Progenitor cell of endocrine pancreas (in vitro differentiated cells): ENCODE results near the gene PCTP. TPM values are rescaled to one million over a fixed set of nuclear protein-coding genes. Genes with fewer than 3 reads are reported as not detected.

Source experiments
- DNase-seq: peaks from one replicate; pipeline ENCODE4 v3.0.0; 2021; ENCODE audit warnings: low spot score; ENCODE audit not compliant: unreplicated experiment
- H3K27ac Mint-ChIP-seq: 2 replicates; pipeline ENCODE4 v1.8.0; 2021; ENCODE audit warnings: mild to moderate bottlenecking, moderate library complexity, mixed read lengths
- H3K27me3 Mint-ChIP-seq: 2 replicates; pipeline ENCODE4 v1.8.0; 2021; ENCODE audit warnings: mixed read lengths
- H3K36me3 Mint-ChIP-seq: 2 replicates; pipeline ENCODE4 v1.8.0; 2022; ENCODE audit warnings: mixed read lengths; ENCODE audit not compliant: insufficient read depth
- H3K4me1 Mint-ChIP-seq: 2 replicates; pipeline ENCODE4 v1.8.0; 2021; ENCODE audit warnings: low read depth, mixed read lengths
- H3K4me3 Mint-ChIP-seq: 2 replicates; pipeline ENCODE4 v1.8.0; 2021; ENCODE audit warnings: low read depth, mild to moderate bottlenecking, moderate library complexity, mixed read lengths
- H3K9me3 Mint-ChIP-seq: 2 replicates; pipeline ENCODE4 v1.8.0; 2021; ENCODE audit warnings: low read depth, mixed read lengths
- total RNA-seq: library from RNA; stranded (reverse); gene quantifications from 2 replicates; pipeline ENCODE4 v1.2.1, GENCODE V29; 2021
- TF ChIP-seq, protein P1 (sequence below): fragments of 200-600 bp; sonication (generic); IDR thresholded peaks from one replicate; pipeline ENCODE4 v1.5.0; 2021; ENCODE audit warnings: antibody characterized with exemption, mild to moderate bottlenecking; ENCODE audit not compliant: unreplicated experiment

PCTP gene
- total RNA-seq, 1 donor from 2014 or later = 25.4 TPM

- no peak overlapping the region for H3K27ac Mint-ChIP-seq
- no peak overlapping the region for H3K4me3 Mint-ChIP-seq
- H3K36me3 Mint-ChIP-seq = no peaks in the 10 kb centered on the region
- TF ChIP-seq, protein P1, sequence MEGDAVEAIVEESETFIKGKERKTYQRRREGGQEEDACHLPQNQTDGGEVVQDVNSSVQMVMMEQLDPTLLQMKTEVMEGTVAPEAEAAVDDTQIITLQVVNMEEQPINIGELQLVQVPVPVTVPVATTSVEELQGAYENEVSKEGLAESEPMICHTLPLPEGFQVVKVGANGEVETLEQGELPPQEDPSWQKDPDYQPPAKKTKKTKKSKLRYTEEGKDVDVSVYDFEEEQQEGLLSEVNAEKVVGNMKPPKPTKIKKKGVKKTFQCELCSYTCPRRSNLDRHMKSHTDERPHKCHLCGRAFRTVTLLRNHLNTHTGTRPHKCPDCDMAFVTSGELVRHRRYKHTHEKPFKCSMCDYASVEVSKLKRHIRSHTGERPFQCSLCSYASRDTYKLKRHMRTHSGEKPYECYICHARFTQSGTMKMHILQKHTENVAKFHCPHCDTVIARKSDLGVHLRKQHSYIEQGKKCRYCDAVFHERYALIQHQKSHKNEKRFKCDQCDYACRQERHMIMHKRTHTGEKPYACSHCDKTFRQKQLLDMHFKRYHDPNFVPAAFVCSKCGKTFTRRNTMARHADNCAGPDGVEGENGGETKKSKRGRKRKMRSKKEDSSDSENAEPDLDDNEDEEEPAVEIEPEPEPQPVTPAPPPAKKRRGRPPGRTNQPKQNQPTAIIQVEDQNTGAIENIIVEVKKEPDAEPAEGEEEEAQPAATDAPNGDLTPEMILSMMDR = no peak
- no peak for DNase-seq
- peaks cover 4% of the 10 kb centered on the region for H3K27me3 Mint-ChIP-seq
- H3K9me3 Mint-ChIP-seq = no peaks in the 10 kb centered on the region
- H3K4me1 Mint-ChIP-seq = peaks cover 23% of the 10 kb centered on the region
Measured at GRCh38 chr17:55728361-55728760, 22.5 kb upstream of the PCTP start.

DNA sequence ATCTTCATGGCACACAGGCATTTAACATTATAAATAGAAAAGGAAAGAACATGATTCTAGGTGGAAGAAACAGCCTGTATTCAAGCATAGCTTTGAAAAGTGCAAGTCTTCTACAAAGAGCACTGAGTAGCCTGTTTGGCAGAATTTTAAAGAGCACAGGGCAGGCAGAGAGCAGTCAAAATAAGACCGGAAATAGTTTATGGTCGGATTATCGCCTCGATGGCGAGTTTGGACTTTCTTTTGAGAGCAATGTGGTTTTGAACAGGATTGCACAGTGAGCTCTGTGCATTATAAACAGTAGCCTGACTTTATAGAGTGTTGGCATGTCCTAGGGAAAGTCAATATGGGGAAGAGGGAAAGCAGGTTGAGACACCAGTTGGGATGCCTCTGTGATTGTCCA is 22.0 kb upstream of the PCTP start:
- Mint-ChIP-seq H3K4me3 (no peak overlapping the region), H3K27ac (no peak overlapping the region), H3K27me3 (peaks cover 4% of the 10 kb centered on the region), H3K4me1 (peaks cover 23% of the 10 kb centered on the region), H3K36me3 (no peaks in the 10 kb centered on the region), H3K9me3 (no peaks in the 10 kb centered on the region)
- TF ChIP-seq, protein P1 = no peak
- no peak for DNase-seq

DNA sequence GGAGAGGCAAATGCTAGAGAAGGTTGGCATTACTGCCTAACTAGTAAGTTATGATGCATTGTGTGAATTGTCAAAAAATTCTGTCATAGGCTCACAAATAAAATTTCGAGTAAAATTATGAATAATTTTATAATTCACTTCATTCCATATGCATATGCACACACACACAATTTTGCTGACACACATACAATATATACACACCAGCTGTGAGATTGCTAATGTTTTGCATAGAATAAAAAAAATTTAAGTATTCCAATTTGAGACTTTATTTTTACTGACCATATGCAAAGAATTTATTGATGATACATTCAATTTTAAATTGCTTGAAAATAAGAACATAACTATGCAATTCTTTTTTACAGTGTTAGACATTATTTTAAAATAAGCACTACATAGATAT is 21.4 kb upstream of the PCTP start:
- Mint-ChIP-seq H3K36me3 (no peaks in the 10 kb centered on the region), H3K27ac (no peak overlapping the region), H3K27me3 (peaks cover 4% of the 10 kb centered on the region), H3K9me3 (no peaks in the 10 kb centered on the region), H3K4me3 (no peak overlapping the region), H3K4me1 (peaks cover 25% of the 10 kb centered on the region)
- TF ChIP-seq, protein P1 = no peak
- no peak for DNase-seq

DNA sequence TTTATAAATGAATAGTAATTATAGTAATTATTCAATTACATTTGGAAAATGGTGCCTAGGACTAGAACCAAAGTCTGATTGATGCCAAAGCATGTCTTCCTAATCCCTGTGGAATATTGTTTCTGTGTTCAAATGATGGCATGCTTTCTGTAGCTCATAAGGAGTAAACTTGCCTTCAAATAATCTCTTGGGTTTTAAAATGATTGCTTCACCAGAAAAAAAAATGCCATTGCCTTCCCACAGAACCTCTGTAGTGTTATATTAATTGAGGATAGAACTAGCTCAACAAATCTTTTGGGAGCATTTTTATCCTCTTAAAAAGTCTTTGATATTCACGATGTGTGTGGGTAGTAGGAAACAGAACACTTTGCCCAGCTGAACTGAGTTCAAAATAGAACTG is 20.5 kb upstream of the PCTP start:
- Mint-ChIP-seq H3K27ac (no peak overlapping the region), H3K4me3 (no peak overlapping the region), H3K9me3 (no peaks in the 10 kb centered on the region), H3K4me1 (peaks cover 21% of the 10 kb centered on the region), H3K36me3 (no peaks in the 10 kb centered on the region), H3K27me3 (peaks cover 4% of the 10 kb centered on the region)
- TF ChIP-seq, protein P1 = no peak
- DNase-seq = no peak

- DNase-seq = no peak
- Mint-ChIP-seq H3K4me3 (no peak overlapping the region), H3K9me3 (no peaks in the 10 kb centered on the region), H3K27me3 (peaks cover 4% of the 10 kb centered on the region), H3K27ac (no peak overlapping the region), H3K4me1 (peaks cover 21% of the 10 kb centered on the region), H3K36me3 (no peaks in the 10 kb centered on the region)
- TF ChIP-seq, protein P1 = no peak
Measured at GRCh38 chr17:55730808-55731207, 20.0 kb upstream of the PCTP start.
